Measurements from ENCODE around the gene EPB42.

- TF ChIP-seq, protein P1, sequence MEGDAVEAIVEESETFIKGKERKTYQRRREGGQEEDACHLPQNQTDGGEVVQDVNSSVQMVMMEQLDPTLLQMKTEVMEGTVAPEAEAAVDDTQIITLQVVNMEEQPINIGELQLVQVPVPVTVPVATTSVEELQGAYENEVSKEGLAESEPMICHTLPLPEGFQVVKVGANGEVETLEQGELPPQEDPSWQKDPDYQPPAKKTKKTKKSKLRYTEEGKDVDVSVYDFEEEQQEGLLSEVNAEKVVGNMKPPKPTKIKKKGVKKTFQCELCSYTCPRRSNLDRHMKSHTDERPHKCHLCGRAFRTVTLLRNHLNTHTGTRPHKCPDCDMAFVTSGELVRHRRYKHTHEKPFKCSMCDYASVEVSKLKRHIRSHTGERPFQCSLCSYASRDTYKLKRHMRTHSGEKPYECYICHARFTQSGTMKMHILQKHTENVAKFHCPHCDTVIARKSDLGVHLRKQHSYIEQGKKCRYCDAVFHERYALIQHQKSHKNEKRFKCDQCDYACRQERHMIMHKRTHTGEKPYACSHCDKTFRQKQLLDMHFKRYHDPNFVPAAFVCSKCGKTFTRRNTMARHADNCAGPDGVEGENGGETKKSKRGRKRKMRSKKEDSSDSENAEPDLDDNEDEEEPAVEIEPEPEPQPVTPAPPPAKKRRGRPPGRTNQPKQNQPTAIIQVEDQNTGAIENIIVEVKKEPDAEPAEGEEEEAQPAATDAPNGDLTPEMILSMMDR (optimal IDR thresholded peaks at IDR 0.05 in 1 of 3, IDR thresholded peaks at IDR 0.05 in 1 of 3, conservative IDR thresholded peaks at IDR 0.05 in 1 of 3; ENCODE audit: extremely low read depth in 1 of 3, insufficient read depth in 2 of 3, low read length in 3 of 3) = no peak
- TF ChIP-seq EZH2 (IDR thresholded peaks at IDR 0.05; ENCODE audit: low read length) = no peak
These were observed 10.6 kb downstream of the EPB42 start for GRCh38 chr15:43210172-43210745.
